Esophagus (tissue), 2 donors: ENCODE data around the gene NEURL2. TPM values are rescaled to one million over a fixed set of nuclear protein-coding genes. Genes with fewer than 3 reads are reported as not detected.
"Not testable (repeated sequence)": the region's sequence is repeated elsewhere in the genome, so short reads cannot be mapped to it uniquely, and the experiment has no call there.

Experiments
- H3K27ac ChIP-seq, 2 donors: one replicate each; pipeline ENCODE4 v1.5.1; 2013; ENCODE audit warnings: low read depth in 2 of 2, mild to moderate bottlenecking in 2 of 2, inconsistent platforms in 1 of 2, low read length in 1 of 2, moderate library complexity in 1 of 2
- H3K27me3 ChIP-seq, 2 donors: one replicate each; pipeline ENCODE4 v1.6.1; 2013; ENCODE audit warnings: low read length in 2 of 2, control low read depth in 1 of 2, mild to moderate bottlenecking in 1 of 2; ENCODE audit not compliant: insufficient read depth in 2 of 2, control insufficient read depth in 1 of 2
- H3K36me3 ChIP-seq, 2 donors: one replicate each; pipeline ENCODE4 v1.6.1; 2013; ENCODE audit warnings: low read length in 1 of 2; ENCODE audit not compliant: control insufficient read depth in 2 of 2, insufficient read depth in 2 of 2
- H3K4me1 ChIP-seq, 2 donors: one replicate each; pipeline ENCODE4 v1.6.1; 2013; ENCODE audit warnings: low read length in 1 of 2; ENCODE audit not compliant: control insufficient read depth in 2 of 2, insufficient read depth in 2 of 2
- H3K4me3 ChIP-seq, 2 donors: one replicate each; pipeline ENCODE4 v1.5.1; 2013; ENCODE audit warnings: low read length in 2 of 2, mild to moderate bottlenecking in 2 of 2, low read depth in 1 of 2, moderate library complexity in 1 of 2
- H3K9me3 ChIP-seq, 2 donors: one replicate each; pipeline ENCODE4 v1.6.1; 2013; ENCODE audit warnings: mild to moderate bottlenecking in 2 of 2, low read depth in 1 of 2, low read length in 1 of 2, moderate library complexity in 1 of 2; ENCODE audit not compliant: control insufficient read depth in 2 of 2, insufficient read depth in 1 of 2
- WGBS, 2 donors: extraction: QIAGEN DNeasy Blood & Tissue Kit; methylation state at CpG; one replicate each; pipeline ENCODE4 v1.1.7; 2013; 5-methylcytosine and 5-hydroxymethylcytosine counted together
- polyA plus RNA-seq, 2 donors: library from polyadenylated mRNA; stranded (reverse); fragments of 200-250 nt; gene quantifications; one replicate each; pipeline ENCODE4 v1.2.3, GENCODE V29; 2013
- donor health status: healthy with polysubstance abuse.
- donor health status: Bipolar disorder and iron deficiency.

The NEURL2 gene
- polyA plus RNA-seq, 2 donors: 1.4 to 2.5 TPM

DNA sequence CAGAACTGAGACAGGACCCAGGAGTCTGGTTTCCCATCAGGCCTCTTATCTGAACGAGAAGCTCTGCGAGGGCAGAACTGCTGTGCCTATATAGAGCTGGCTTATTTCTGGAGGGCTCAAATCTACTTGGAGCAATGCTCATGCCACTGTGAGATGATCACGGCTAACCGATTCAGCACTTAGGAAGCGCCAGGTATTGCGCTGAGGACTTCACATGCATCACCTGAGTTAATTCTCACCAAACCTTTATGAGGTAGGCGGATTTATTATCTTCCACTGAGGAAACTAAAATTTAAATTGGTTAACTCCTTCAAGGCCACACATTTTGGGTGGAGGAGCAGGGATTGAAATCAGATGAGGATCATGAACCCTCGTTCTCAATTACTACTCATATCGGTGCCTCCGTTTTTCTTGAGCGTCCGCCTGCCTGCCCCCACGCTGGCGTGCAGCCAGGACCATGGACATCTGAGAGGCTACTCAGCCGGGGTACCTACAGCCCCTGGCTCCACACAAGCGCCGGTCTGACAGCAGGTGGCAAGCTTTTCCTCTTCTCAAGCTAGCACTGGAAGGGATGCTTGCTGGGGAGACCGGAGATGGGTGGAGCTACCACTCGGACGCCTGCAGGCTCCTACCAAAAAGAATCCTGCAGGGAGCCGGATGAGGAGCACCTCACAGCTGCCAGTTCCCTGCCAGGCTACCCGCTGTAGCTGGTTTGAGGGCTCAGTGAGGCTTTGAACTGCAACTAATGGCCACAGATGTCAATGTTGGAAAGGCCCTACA lies 42.4 kb upstream of the NEURL2 start:
- Histone ChIP-seq H3K4me1 (peaks cover 2 to 5% of the 10 kb centered on the region in 2 donors), H3K27me3 (no peaks in the 10 kb centered on the region), H3K36me3 (peaks cover 2 to 5% of the 10 kb centered on the region in 2 donors), H3K4me3 (peak overlapping the region; percentile 85 to 88), H3K9me3 (no peaks in the 10 kb centered on the region), H3K27ac (peak overlapping the region; percentile 99 to 100)
- 20 to 24% methylated on average over 22 of the region's 22 CpGs for WGBS, 2 donors

DNA sequence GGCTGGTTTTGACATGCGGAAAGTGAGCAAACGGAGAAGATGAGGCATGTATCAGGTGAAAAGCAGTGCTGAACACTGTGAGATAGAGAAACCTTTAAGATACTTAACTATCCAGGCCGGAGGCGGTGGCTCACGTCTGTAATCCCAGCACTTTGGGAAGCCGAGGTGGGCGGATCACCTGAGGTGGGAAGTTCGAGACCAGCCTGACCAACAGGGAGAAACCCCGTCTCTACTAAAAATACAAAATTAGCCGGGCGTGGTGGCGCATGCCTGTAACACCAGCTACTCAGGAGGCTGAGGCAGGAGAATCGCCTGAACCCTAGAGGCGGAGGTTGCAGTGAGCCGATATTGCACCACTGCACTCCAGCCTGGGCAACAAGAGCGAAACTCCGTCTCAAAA lies 40.7 kb upstream of the NEURL2 start:
- H3K4me3 ChIP-seq: not testable (repeated sequence)

DNA sequence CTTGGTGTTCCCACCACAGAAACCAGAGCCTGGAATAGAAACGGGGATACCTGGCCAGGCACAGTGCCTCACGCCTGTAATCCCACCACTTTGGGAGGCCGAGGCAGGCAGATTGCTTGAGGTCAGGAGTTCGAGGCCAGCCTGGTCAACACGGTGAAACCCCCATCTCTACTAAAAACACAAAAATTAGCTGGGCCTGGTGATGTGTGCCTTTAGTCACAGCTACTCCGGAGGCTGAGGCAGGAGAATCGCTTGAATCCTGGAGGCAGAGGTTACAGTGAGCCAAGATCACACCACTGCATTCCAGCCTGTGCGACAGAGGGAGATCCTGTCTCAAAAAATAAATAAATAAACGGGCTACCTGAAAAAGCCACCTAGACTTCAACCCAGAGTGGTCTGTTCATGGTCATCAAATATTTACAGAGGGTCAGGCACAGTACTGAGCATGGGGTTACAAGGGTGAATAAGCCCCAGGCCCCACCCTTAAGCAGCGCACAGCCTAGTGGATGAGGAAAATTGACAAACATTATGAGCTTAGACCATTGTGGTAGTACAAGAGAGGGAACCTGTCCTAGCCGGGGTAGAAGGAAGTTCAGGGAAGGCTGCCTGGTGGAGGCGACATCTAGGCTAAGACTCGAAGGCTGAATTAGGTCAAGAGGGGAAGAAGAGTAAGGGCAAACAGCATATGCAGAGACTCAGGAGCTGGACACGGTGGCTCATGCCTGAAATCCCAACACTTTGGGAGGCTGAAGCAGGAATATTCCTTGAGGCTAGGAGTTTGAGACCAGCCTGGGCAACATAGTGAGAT lies 36.3 kb upstream of the NEURL2 start:
- Histone ChIP-seq H3K27ac (no peak overlapping the region), H3K9me3 (no peaks in the 10 kb centered on the region), H3K36me3 (no peaks in the 10 kb centered on the region), H3K4me1 (no peaks in the 10 kb centered on the region), H3K27me3 (no peaks in the 10 kb centered on the region), H3K4me3 (no peak overlapping the region)
- WGBS, 2 donors: 71 to 77% methylated on average over 14 of the region's 14 CpGs

More for the DNA sequence above, 40.7 kb upstream of the NEURL2 start:
- H3K9me3 ChIP-seq, H3K4me1 ChIP-seq, H3K36me3 ChIP-seq, H3K27me3 ChIP-seq, H3K27ac ChIP-seq: not testable (repeated sequence)
- 91 to 96% methylated on average over 17 of the region's 17 CpGs for WGBS, 2 donors

DNA sequence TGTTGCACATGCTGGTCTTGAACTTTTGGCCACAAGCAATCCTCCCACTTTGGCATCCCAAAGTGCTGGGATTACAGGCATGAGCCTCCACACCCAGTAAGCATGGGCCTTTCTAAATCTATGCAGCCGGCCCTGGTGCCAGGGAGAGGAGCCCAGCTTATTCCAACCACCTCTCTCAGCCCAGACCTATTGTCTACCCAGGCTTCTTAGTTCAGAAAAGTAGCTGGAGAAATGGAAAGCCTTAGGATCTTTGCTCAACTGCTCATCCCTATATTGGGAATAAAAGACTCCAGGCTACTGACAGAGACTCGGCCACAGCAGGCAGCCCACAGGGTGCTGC lies 35.7 kb upstream of the NEURL2 start:
- Histone ChIP-seq H3K4me1 (no peaks in the 10 kb centered on the region), H3K36me3 (no peaks in the 10 kb centered on the region), H3K27ac (no peak overlapping the region), H3K4me3 (no peak overlapping the region), H3K9me3 (no peaks in the 10 kb centered on the region), H3K27me3 (no peaks in the 10 kb centered on the region)
- WGBS, 2 donors: 70 to 75% methylated on average over 2 of the region's 2 CpGs

DNA sequence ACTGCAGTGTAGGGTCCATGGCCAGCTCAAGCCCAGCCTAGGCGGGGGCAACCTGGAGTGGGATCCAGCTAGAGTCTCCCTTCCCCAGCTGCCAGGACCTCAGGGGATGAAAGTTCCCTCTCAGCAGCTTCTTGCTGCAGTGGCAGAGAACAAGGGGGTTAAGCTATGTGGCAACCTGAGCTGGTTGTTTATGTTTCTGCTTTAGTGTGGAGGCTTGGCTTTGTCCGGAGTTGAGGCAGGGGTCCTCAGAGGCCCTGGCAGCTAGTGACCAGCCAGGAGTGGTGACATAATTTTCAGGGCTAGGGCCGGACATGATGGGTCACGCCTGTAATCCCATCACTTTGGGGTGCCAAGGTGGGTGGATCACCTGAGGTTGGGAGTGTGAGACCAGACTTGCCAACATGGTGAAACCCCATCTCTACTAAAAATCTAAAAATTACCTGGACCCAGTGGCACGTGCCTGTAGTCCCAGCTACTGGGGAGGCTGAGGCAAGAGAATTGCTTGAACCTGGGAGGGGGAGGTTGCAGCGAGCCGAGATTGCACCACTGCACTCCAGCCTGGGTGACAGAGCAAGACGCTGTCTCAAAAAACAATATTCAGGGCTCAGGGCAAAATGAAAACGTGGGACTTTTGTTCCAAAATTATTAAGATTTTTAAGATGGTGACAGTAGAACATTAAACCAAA lies 35.0 kb upstream of the NEURL2 start:
- H3K27ac ChIP-seq: no peak overlapping the region
- H3K4me1 ChIP-seq: no peaks in the 10 kb centered on the region
- no peak overlapping the region for H3K4me3 ChIP-seq
- H3K27me3 ChIP-seq: no peaks in the 10 kb centered on the region
- no peaks in the 10 kb centered on the region for H3K36me3 ChIP-seq
- H3K9me3 ChIP-seq: no peaks in the 10 kb centered on the region
- 55 to 62% methylated on average over 9 of the region's 9 CpGs for WGBS, 2 donors

DNA sequence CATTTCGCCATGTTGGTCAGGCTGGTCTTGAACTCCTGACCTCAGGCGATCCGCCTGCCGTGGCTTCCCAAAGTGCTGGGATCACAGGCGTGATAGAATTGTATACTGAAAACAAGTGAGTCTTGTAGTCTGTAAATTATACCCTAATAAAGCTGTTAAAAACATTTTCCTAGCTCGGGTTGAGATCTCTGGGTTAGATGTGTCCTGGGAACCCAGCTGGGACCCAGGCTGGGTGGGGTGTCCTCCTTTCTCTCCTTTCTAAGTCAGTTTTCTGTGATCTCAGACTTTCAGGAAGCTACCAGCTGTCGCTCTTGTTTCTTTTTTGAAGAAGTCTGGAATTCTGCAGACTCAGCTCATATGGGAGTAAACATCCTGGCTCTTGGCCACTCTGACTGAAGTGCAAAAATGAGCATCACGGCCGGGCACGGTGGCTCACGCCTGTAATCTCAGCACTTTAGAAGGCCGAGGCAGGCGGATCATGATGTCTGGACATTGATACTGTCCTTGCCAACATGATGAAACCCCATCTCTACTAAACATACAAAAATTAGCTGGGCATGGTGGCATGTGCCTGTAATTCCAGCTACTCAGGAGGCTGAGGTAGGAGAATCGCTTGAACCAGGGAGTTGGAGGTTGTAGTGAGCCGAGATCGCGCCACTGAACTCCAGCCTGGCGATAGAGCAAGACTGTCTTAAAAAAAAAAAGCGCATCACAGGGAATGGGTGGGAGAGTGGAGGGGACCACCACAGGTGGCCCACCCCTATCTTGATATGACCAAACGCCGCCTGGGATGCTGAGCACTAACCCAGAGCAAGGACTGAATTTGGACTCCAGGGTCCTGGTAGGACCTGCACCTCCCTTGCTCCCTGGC lies 33.6 kb upstream of the NEURL2 start:
- Histone ChIP-seq H3K27me3 (no peaks in the 10 kb centered on the region), H3K36me3 (no peaks in the 10 kb centered on the region), H3K27ac (peak overlapping the region in 1 of 2 donors; percentile 11), H3K4me1 (no peaks in the 10 kb centered on the region), H3K4me3 (no peak overlapping the region), H3K9me3 (no peaks in the 10 kb centered on the region)
- 49 to 57% methylated on average over 21 of the region's 21 CpGs for whole genome bisulfite sequencing, 2 donors

DNA sequence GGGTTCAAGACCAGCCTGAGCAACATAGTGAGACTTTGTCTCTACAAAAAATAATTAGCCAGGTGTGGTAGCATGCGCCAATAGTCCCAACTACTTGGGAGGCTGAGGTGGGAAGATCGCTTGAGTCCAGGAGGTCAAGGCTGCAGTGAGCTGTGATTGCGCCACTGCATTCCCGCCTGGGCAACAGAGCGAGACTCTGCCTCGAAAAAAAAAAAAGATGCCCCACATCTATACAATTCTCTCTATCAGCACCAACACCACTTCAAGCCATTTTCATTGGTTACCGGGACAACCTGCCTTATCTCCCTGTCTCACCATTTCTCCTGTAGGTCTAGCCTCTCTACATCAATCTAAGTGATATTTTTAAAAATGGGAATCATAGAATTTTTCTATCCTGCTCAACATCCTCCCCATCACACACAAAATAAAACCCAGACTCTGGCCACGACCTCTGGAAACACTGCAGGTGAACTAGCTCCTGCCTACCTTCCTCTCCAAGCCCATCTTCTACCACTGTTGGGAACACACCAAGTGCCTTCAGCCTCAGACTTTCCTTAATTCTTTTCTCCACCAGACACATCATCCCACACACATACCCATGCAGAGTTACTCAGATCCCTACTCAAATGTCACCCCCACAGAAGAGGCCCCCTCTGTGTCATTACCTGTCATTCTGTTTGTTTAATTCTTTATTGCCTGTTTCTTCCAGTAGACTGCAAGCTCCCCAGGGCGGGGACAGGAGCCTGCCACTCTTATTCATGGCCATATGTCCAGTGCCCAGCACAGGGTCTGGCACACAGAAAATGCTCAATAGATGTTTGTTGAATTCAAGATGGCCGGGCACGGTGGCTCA lies 30.6 kb upstream of the NEURL2 start:
- Histone ChIP-seq H3K4me1 (no peaks in the 10 kb centered on the region), H3K9me3 (no peaks in the 10 kb centered on the region), H3K27me3 (no peaks in the 10 kb centered on the region), H3K36me3 (no peaks in the 10 kb centered on the region), H3K27ac (no peak overlapping the region), H3K4me3 (no peak overlapping the region)
- 82 to 87% methylated on average over 11 of the region's 11 CpGs for WGBS, 2 donors

DNA sequence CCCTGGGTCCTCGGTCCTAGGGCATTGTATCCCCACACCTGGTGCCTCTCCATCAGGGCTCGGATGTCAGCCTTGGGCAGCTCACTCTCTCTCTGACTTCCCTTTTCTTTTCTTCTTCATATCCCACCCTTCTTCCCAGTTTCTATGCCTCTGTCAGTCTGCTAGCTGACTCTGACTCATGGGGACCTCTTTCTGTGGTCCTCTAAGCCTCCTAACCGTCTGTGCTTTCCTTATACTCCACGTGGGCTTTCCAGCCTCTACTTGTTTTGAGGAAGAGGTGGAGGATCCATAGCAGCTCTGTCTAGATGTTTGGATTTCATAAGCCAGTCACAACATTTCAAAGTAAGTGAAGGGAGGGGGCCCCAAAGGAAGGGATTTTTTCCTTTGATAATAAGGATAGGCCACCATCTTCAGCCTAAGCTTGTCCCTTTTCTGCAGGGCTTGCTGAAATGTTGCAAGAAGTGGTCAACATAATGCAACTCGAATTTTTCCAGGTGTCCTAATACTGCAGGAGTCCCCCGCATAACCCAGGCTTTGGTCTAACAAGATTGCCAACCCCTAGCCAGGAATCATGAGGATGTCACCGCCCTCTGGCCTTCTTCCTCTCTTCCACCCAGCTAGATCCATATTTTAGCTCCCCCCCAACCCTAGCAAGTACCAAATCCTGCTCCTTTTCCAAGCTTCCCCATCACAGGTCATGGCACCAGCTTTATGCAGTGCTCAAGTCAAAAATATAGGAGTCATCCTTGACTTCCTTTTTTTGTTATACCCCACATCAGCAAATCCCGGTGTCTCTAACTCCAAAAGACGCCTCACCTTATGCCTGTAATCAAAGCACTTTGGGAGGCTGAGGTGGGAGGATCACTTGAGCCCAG lies 29.7 kb upstream of the NEURL2 start:
- Histone ChIP-seq H3K36me3 (no peaks in the 10 kb centered on the region), H3K27ac (peak overlapping the region; percentile 26 to 53), H3K4me1 (no peaks in the 10 kb centered on the region), H3K27me3 (no peaks in the 10 kb centered on the region), H3K4me3 (no peak overlapping the region), H3K9me3 (no peaks in the 10 kb centered on the region)
- WGBS, 2 donors: 74% methylated on average over 9 of the region's 9 CpGs
